ENCODE measurements around the gene MEP1A.
"Not testable (repeated sequence)": the region's sequence is repeated elsewhere in the genome, so short reads cannot be mapped to it uniquely, and the experiment has no call there.

MEP1A gene

GRCh38 chr6:46834257-46834916, 41.2 kb downstream of the MEP1A start:
- not testable (repeated sequence) for DNase-seq (ENCODE audit: low read depth in 2 of 2)

DNA sequence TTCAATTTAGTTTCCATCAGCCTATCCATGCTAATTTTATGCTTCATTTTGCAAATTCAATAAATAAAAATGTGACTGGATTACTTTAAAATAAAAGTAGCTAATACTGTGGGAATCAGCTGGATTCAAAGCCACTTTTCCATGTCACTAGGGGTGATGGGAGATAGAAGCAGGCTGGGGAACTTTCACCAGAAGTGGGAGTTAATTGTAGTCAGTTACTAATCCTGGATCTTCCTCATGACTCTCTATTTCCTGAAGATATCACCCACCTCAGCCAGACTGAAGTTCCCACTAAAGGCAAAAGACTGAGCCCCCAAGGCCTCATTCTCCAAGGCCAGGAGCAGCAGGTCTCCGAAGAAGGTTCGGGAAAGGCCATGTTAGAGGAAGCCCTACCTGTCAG, 41.8 kb downstream of the MEP1A start:
- not testable (repeated sequence) for DNase-seq (ENCODE audit: low read depth in 2 of 2)

GRCh38 chr6:46838033-46838432, 44.8 kb downstream of the MEP1A start:
- DNase-seq (ENCODE audit: low read depth in 2 of 2) = no peak

DNA sequence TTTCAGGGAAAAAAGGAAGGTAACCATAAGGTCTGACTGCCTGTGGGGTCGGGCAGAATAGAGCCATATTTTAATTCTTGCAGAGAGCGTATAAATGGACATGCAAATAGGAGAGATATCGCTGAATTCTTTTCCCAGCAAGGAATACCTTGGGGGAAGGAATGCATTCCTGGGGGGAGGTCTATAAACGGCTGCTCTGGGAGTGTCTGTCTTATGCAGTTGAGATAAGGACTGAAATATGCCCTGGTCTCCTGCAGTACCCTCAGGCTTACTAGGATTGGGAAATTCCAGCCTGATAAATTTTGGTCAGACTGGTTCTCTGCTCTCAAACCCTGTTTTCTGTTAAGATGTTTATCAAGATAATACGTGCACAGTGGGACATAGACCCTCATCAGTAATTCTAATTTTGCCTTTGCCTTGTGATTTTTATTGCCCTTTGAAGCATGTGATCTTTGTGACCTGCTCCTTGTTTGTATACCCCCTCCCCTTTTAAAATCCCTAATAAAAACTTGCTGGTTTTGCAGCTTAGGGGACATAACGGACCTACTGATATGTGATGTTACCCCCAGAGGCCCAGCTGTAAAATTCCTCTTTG, 49.2 kb downstream of the MEP1A start:
- DNase-seq (ENCODE audit: low read depth in 2 of 2) = not testable (repeated sequence)

- DNase-seq (ENCODE audit: low read depth in 2 of 2) = no peak
Observed at GRCh38 chr6:46845126-46845525, 51.9 kb downstream of the MEP1A start.

- DNase-seq (ENCODE audit: low read depth in 2 of 2) = peak; percentile 10 to 14
Observed at GRCh38 chr6:46848684-46849360, 55.6 kb downstream of the MEP1A start.

- DNase-seq (ENCODE audit: low read depth in 2 of 2) = no peak
Observed at GRCh38 chr6:46849361-46849690, 56.1 kb downstream of the MEP1A start.

DNA sequence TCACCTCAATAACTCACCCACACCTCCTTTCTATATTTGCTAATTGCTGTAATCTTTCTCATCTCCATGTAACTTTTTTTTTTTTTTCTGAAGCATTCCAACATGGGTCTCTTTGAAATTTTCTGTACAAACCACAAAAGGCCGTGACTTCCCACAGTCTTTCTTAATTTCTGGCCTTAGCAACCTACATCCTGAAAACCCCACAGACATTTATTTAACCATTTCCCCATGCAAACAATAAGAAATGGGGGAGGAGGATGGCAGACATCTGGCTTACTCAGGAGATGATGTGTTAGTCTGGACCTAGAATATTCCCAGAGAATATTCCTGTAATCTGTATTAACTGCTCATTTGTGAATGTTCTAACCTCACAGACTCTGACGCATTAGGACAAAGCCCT, 57.6 kb downstream of the MEP1A start:
- no peak for DNase-seq (ENCODE audit: low read depth in 2 of 2)

DNA sequence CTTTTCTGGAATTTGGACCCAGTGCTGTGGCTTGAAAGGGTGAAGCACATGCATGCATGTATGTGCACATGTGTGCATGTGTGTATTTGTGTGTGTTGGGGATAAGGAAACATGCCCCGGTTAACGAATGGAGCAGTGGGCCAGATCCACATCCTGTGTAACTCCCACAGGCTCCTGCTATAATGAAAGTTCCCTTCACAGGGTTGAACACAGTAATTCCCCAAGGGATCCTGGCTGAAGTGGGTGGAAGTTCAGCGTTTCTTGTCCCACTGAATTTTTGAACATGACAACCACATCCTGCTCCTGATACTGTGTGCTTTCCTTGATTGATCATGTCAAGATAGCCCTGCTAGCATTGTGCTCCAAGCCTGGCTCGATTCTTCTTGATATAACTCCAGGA, 58.4 kb downstream of the MEP1A start:
- DNase-seq (ENCODE audit: low read depth in 2 of 2) = not testable (repeated sequence)

- not testable (repeated sequence) for DNase-seq (ENCODE audit: low read depth in 2 of 2)
Observed at GRCh38 chr6:46855966-46856365, 62.8 kb downstream of the MEP1A start.

DNA sequence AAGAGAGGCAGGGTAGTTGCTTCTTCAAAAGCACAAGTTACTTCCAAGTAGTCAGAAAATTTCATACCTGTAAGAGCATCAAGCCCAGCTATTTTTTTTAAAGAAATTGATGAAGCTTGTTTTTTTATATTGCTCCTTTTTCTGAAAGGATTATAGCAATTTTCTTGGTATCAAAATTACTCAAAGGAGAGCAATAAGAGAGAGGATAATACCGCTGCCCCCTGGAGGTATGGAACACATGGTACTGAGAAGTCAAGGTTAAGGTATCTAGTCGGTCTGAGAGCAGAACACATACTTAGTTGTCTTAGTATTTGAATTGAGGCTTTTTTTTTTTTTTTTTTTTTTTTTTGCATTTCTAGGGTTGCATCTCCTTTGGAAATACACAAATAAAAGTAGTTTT, 69.2 kb downstream of the MEP1A start:
- no peak for DNase-seq (ENCODE audit: low read depth in 2 of 2)

GRCh38 chr6:46863791-46864190, 70.6 kb downstream of the MEP1A start:
- DNase-seq (ENCODE audit: low read depth in 2 of 2) = no peak

DNA sequence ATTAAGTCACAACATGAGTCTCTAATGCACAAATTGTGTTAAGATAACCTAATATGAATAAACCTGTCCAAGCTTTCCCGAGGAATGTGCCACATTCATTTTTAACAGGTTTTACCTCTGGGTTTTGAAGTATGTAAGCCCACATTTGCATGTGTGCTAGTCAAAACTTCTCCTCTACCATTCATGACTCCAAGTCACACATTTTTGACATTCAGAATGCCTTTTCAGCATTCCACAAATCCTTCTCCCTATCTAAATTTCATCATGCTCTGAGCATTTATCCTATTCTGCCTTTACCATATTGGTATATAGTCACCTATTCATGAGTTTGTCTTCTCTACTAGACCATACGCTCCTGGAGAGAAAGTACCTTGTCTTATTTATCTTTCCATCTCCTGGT, 72.0 kb downstream of the MEP1A start:
- no peak for DNase-seq (ENCODE audit: low read depth in 2 of 2)

- DNase-seq (ENCODE audit: low read depth in 2 of 2) = no peak
Observed at GRCh38 chr6:46867411-46867810, 74.2 kb downstream of the MEP1A start.

GRCh38 chr6:46876126-46876525, 82.9 kb downstream of the MEP1A start:
- DNase-seq (ENCODE audit: low read depth in 2 of 2) = no peak

- DNase-seq (ENCODE audit: low read depth in 2 of 2) = no peak
Observed at GRCh38 chr6:46879003-46879402, 85.8 kb downstream of the MEP1A start.

- no peak for DNase-seq (ENCODE audit: low read depth in 2 of 2)
Observed at GRCh38 chr6:46882645-46883044, 89.5 kb downstream of the MEP1A start.

- no peak for DNase-seq (ENCODE audit: low read depth in 2 of 2)
Observed at GRCh38 chr6:46888031-46888430, 94.8 kb downstream of the MEP1A start.

GRCh38 chr6:46888578-46888977, 95.4 kb downstream of the MEP1A start:
- DNase-seq (ENCODE audit: low read depth in 2 of 2) = no peak
